ENCODE data around the gene FKBP3. TPM values are rescaled to one million over a fixed set of nuclear protein-coding genes. Genes with fewer than 3 reads are reported as not detected.
A peak's percentile ranks its signal among the peaks of the same experiment; 100 is the strongest.

The FKBP3 gene
- total and polyA plus RNA-seq, 2 of the 13 experiments (the other 11 are each of a cell fraction or from before 2014, with no cell fraction given), result 57.0 to 87.6 TPM

- TF ChIP-seq ZNF329 (CRISPR knock-in tag; IDR thresholded peaks at IDR 0.05; ENCODE audit: low read depth) (peak; percentile 69; the same call in 1 of the 2 replicates), ZNF138 (CRISPR knock-in tag; IDR thresholded peaks at IDR 0.05; ENCODE audit: low read depth) (peak; percentile 46; the same call in 1 of the 2 replicates), ZNF605 (CRISPR knock-in tag; IDR thresholded peaks at IDR 0.05) (peak; percentile 31; the same call in 1 of the 2 replicates), ELF4 (CRISPR knock-in tag; IDR thresholded peaks at IDR 0.05; ENCODE audit: borderline replicate concordance) (peak; percentile 68; the same call in 1 of the 2 replicates), NFATC3 (CRISPR knock-in tag; IDR thresholded peaks at IDR 0.05) (no peak), NCOR1 (IDR thresholded peaks at IDR 0.05; ENCODE audit: borderline replicate concordance, low read length) (peak; percentile 37; the same call in 1 of the 2 replicates), ZNF207 (IDR thresholded peaks at IDR 0.05; ENCODE audit: borderline replicate concordance) (no peak), ZNF333 (CRISPR knock-in tag; IDR thresholded peaks at IDR 0.05; ENCODE audit: borderline replicate concordance) (no peak), SIN3A (IDR thresholded peaks at IDR 0.05; ENCODE audit: borderline replicate concordance, low read depth, low read length) (peak; percentile 100), KMT2A (CRISPR knock-in tag; IDR thresholded peaks at IDR 0.05) (peak; percentile 98), ZNF737 (CRISPR knock-in tag; IDR thresholded peaks at IDR 0.05; ENCODE audit: borderline replicate concordance) (0 out of 2 replicates have a peak, but pooled peaks have one; percentile 31), ZNF724P (CRISPR knock-in tag; IDR thresholded peaks at IDR 0.05; ENCODE audit: borderline replicate concordance) (0 out of 2 replicates have a peak, but pooled peaks have one; percentile 46), GPN1 (CRISPR knock-in tag; IDR thresholded peaks at IDR 0.05; ENCODE audit: borderline replicate concordance) (no peak), ZNF556 (CRISPR knock-in tag; IDR thresholded peaks at IDR 0.05; ENCODE audit: borderline replicate concordance) (no peak), NR1H2 (CRISPR knock-in tag; IDR thresholded peaks at IDR 0.05; ENCODE audit: borderline replicate concordance, low read depth) (no peak), FOXK2 (IDR thresholded peaks at IDR 0.05) (no peak), ZNF75D (CRISPR knock-in tag; IDR thresholded peaks at IDR 0.05; ENCODE audit: borderline replicate concordance) (no peak), MXD3 (CRISPR knock-in tag; IDR thresholded peaks at IDR 0.05) (no peak)
- TF ChIP-seq, protein P1, sequence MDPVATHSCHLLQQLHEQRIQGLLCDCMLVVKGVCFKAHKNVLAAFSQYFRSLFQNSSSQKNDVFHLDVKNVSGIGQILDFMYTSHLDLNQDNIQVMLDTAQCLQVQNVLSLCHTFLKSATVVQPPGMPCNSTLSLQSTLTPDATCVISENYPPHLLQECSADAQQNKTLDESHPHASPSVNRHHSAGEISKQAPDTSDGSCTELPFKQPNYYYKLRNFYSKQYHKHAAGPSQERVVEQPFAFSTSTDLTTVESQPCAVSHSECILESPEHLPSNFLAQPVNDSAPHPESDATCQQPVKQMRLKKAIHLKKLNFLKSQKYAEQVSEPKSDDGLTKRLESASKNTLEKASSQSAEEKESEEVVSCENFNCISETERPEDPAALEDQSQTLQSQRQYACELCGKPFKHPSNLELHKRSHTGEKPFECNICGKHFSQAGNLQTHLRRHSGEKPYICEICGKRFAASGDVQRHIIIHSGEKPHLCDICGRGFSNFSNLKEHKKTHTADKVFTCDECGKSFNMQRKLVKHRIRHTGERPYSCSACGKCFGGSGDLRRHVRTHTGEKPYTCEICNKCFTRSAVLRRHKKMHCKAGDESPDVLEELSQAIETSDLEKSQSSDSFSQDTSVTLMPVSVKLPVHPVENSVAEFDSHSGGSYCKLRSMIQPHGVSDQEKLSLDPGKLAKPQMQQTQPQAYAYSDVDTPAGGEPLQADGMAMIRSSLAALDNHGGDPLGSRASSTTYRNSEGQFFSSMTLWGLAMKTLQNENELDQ (CRISPR knock-in tag; IDR thresholded peaks at IDR 0.05; ENCODE audit: borderline replicate concordance), result no peak
- TF ChIP-seq, protein P2, sequence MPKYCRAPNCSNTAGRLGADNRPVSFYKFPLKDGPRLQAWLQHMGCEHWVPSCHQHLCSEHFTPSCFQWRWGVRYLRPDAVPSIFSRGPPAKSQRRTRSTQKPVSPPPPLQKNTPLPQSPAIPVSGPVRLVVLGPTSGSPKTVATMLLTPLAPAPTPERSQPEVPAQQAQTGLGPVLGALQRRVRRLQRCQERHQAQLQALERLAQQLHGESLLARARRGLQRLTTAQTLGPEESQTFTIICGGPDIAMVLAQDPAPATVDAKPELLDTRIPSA (CRISPR knock-in tag; IDR thresholded peaks at IDR 0.05; ENCODE audit: borderline replicate concordance), result no peak
- TF ChIP-seq, protein P3, sequence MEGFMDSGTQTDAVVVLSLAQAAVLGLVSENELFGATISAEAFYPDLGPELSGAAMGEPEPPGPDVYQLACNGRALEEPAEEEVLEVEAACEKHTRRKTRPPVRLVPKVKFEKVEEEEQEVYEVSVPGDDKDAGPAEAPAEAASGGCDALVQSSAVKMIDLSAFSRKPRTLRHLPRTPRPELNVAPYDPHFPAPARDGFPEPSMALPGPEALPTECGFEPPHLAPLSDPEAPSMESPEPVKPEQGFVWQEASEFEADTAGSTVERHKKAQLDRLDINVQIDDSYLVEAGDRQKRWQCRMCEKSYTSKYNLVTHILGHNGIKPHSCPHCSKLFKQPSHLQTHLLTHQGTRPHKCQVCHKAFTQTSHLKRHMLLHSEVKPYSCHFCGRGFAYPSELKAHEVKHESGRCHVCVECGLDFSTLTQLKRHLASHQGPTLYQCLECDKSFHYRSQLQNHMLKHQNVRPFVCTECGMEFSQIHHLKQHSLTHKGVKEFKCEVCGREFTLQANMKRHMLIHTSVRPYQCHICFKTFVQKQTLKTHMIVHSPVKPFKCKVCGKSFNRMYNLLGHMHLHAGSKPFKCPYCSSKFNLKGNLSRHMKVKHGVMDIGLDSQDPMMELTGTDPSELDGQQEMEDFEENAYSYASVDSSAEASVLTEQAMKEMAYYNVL (CRISPR knock-in tag; IDR thresholded peaks at IDR 0.05; ENCODE audit: borderline replicate concordance), result no peak
- TF ChIP-seq, protein P4, sequence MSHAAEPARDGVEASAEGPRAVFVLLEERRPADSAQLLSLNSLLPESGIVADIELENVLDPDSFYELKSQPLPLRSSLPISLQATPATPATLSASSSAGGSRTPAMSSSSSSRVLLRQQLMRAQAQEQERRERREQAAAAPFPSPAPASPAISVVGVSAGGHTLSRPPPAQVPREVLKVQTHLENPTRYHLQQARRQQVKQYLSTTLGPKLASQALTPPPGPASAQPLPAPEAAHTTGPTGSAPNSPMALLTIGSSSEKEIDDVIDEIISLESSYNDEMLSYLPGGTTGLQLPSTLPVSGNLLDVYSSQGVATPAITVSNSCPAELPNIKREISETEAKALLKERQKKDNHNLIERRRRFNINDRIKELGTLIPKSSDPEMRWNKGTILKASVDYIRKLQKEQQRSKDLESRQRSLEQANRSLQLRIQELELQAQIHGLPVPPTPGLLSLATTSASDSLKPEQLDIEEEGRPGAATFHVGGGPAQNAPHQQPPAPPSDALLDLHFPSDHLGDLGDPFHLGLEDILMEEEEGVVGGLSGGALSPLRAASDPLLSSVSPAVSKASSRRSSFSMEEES (CRISPR knock-in tag; IDR thresholded peaks at IDR 0.05), result 0 out of 2 replicates have a peak, but pooled peaks have one; percentile 15
Observed at GRCh38 chr14:45135659-45136395, 1.5 kb upstream of the FKBP3 start, which contains the start of gene FANCM (continued).
